T-cell (primary cell): ENCODE data around the gene GPN1. TPM values are rescaled to one million over a fixed set of nuclear protein-coding genes. Genes with fewer than 3 reads are reported as not detected.
A peak's percentile ranks its signal among the peaks of the same experiment; 100 is the strongest.

Experiments used
- ATAC-seq, 4 experiments: fragments of 200-7000 bp in 3 of 4; fragments of 150-1000 bp in 1 of 4; cut with Tn5 transposase; replicated peaks in 1 of 4; 1 replicate in 3 of 4; 2 replicates in 1 of 4; pipeline ENCODE4 v1.10.0; 2021; ENCODE audit warnings: moderate library complexity in 3 of 4, mild to moderate bottlenecking in 2 of 4, moderate number of reproducible peaks in 1 of 4
- CTCF ChIA-PET, 2 donors: fragments of 300-600 bp; sonication (Branson Sonifier 250); formaldehyde crosslinking; loops; one replicate each; lab custom pipeline; 2022; ENCODE audit warnings: antibody characterized with exemption in 2 of 2; lab: Charles Lee
- POLR2A ChIA-PET, 2 donors: fragments of 300-600 bp; sonication (Branson Sonifier 250); formaldehyde crosslinking; loops; one replicate each; lab custom pipeline; 2022; ENCODE audit warnings: antibody characterized with exemption in 2 of 2; lab: Charles Lee
- DNase-seq, 35 experiments: peaks; one replicate each; pipeline versions ENCODE4 v3.0.0 to v3.0.0-alpha.2; 2013 to 2023
- H3K27ac ChIP-seq: one replicate; pipeline ENCODE4 v1.5.1; 2013; ENCODE audit warnings: low read length
- H3K27me3 ChIP-seq, 2 experiments: replicated peaks in 1 of 2; 1 replicate in 1 of 2; 2 replicates in 1 of 2; pipeline versions ENCODE4 v1.6.1 to v1.7.0; 2013; ENCODE audit warnings: low read length in 1 of 2, mixed read lengths in 1 of 2; ENCODE audit not compliant: control insufficient read depth in 2 of 2, insufficient read depth in 2 of 2; ENCODE audit errors: extremely low read depth in 1 of 2
- H3K36me3 ChIP-seq, 2 donors: 1 replicate in 1 of 2; 2 replicates in 1 of 2; pipeline versions ENCODE4 v1.6.1 to v1.7.0; 2013; ENCODE audit warnings: low read length in 1 of 2; ENCODE audit not compliant: control insufficient read depth in 2 of 2, insufficient read depth in 1 of 2; ENCODE audit errors: extremely low read depth in 1 of 2
- H3K4me1 ChIP-seq, 2 experiments: 1 replicate in 1 of 2; 2 replicates in 1 of 2; pipeline versions ENCODE4 v1.6.1 to v1.7.0; 2013; ENCODE audit warnings: low read length in 2 of 2, mixed read lengths in 1 of 2; ENCODE audit not compliant: insufficient read depth in 2 of 2, control insufficient read depth in 1 of 2; ENCODE audit errors: extremely low read depth in 1 of 2
- H3K4me3 ChIP-seq, 2 donors: 1 replicate in 1 of 2; 2 replicates in 1 of 2; pipeline versions ENCODE4 v1.5.1 to v1.7.0; 2013; ENCODE audit warnings: mild to moderate bottlenecking in 2 of 2, low read length in 1 of 2, moderate library complexity in 1 of 2; ENCODE audit not compliant: control insufficient read depth in 1 of 2; ENCODE audit errors: extremely low read depth in 1 of 2
- H3K9me3 ChIP-seq: 2 replicates; pipeline ENCODE4 v1.7.0; 2013
- H3K27ac Mint-ChIP-seq, 2 donors: one replicate each; pipeline ENCODE4 v1.8.0; 2020 to 2021; ENCODE audit warnings: mild to moderate bottlenecking in 2 of 2, mixed read lengths in 2 of 2
- H3K27me3 Mint-ChIP-seq, 2 donors: one replicate each; pipeline ENCODE4 v1.8.0; 2021 to 2022; ENCODE audit warnings: mixed read lengths in 2 of 2
- H3K36me3 Mint-ChIP-seq: one replicate; pipeline ENCODE4 v1.8.0; 2021; ENCODE audit warnings: mixed read lengths
- H3K4me1 Mint-ChIP-seq, 3 donors: one replicate each; pipeline ENCODE4 v1.8.0; 2020 to 2022; ENCODE audit warnings: mixed read lengths in 3 of 3, mild to moderate bottlenecking in 1 of 3
- H3K4me3 Mint-ChIP-seq, 3 donors: one replicate each; pipeline ENCODE4 v1.8.0; 2020 to 2022; ENCODE audit warnings: mild to moderate bottlenecking in 3 of 3, mixed read lengths in 3 of 3, moderate library complexity in 3 of 3
- H3K9me3 Mint-ChIP-seq, 3 donors: one replicate each; pipeline ENCODE4 v1.8.0; 2020 to 2022; ENCODE audit warnings: mixed read lengths in 3 of 3
- WGBS: methylation state at CpG from one replicate; pipeline ENCODE4 v1.1.5; 2013; ENCODE audit warnings: missing lambda C conversion rate; ENCODE audit not compliant: insufficient coverage; 5-methylcytosine and 5-hydroxymethylcytosine counted together
- total RNA-seq, 35 experiments: library from RNA in 6 of 35; stranded (reverse) in 6 of 35; fragments of 120-200 nt in 1 of 35; gene quantifications; one replicate each; pipeline versions ENCODE4 v1.2.1 to v1.2.4 and lab custom pipeline; 2013 to 2026

The GPN1 gene
- total RNA-seq, 5 donors from 2014 or later (not counting 1 experiment from before 2014, with no cell fraction given), result 27.0 to 32.1 (median 28.9) TPM

DNA sequence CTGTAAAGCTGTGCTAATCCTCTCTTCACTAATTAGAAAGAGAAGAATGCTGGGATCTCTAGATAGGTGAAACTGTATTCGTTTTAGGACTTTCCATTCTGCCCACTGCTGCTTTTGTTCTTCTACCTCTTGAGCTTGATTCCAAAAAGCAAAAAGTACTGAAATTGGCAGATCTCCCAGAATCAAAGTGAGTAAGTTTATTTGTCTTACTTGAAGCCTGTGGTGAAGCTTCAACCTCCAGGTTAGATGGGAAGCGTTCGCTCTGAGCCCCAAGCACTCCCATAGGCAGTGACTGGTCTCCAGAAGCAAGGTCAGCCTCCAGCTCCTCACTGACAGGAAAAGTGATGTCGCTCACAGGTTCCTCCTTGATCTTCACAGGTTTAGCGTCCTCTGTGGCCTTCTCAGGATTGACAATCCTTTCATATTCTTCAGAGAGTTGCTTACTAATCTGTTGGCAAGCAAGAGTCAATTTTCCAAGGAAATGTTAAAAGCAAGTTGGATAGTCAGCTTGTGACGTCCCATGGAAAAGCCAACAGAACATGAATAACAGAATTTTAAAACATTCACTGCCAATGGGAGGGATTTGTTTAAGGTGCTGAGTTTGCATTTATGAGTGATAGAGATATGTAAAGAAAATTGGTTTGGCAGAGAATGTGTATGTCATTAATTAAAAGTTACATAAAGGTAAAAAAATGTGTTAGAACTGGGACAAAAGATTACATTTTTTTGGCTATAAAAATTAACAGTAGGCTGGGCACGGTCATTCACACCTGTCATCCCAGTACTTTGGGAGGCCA, 26.5 kb downstream of the GPN1 start:
- 94% methylated on average over 5 of the region's 7 CpGs for WGBS
- no peak for ATAC-seq
- Mint-ChIP-seq H3K27ac (no peak overlapping the region), H3K27me3 (no peaks in the 10 kb centered on the region), H3K4me1 (peaks cover 11 to 28% (median 26%) of the 10 kb centered on the region in 3 donors), H3K4me3 (no peak overlapping the region), H3K9me3 (no peaks in the 10 kb centered on the region), H3K36me3 (peaks cover 58% of the 10 kb centered on the region)
- Histone ChIP-seq H3K27me3 (no peaks in the 10 kb centered on the region), H3K4me1 (no peaks in the 10 kb centered on the region), H3K27ac (no peak overlapping the region), H3K9me3 (no peaks in the 10 kb centered on the region), H3K36me3 (peaks cover 10 to 82% of the 10 kb centered on the region in 2 donors), H3K4me3 (no peak overlapping the region)
- ChIA-PET POLR2A (interaction anchor here in 1 of 2 donors (0.5 kb wide), 1 partner anchor 16 kb away, joined by 4 read pairs; no protein-coding TSS in a partner anchor), CTCF (interaction anchor here in 1 of 2 donors (0.6 to 0.7 kb wide), 2 partner anchors 14 to 515 kb away, joined by 3 to 5 read pairs; no protein-coding TSS in a partner anchor)
- no peak for DNase-seq

DNA sequence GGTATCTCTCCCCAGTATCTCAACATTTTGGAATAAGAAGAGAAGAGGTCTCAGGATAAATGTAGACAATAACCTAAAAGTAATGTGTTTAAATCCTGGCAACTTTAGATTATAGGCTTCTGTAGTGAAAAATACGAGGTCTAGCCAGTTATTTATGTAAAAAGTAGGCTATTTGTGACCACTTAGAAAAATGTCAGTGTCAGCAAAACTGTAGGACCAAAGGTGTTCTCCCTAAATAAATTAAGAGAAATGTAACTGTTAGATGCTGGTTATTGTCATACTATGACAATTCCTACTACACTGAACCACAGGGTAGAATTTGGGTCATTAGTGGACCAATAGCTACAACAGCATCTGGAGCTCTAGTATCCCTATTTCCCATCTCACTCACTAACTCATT, 32.5 kb downstream of the GPN1 start:
- Mint-ChIP-seq H3K27me3 (peaks cover 0 to 2% of the 10 kb centered on the region in 2 donors), H3K36me3 (peaks cover 38% of the 10 kb centered on the region), H3K27ac (peak overlapping the region; percentile 1 to 12), H3K9me3 (no peaks in the 10 kb centered on the region), H3K4me1 (peaks cover 51 to 56% (median 55%) of the 10 kb centered on the region in 3 donors), H3K4me3 (peak overlapping the region; percentile 53 to 98 (median 93))
- no peak for DNase-seq
- peaks cover 10 to 41% of the 10 kb centered on the region in 2 donors for H3K36me3 ChIP-seq
- CTCF ChIA-PET, result no interaction called here
- WGBS, result no CpG with 5 or more reads among the region's 1 CpG
- no peaks in the 10 kb centered on the region for H3K27me3 ChIP-seq
- no peak overlapping the region for H3K27ac ChIP-seq
- no peaks in the 10 kb centered on the region for H3K9me3 ChIP-seq
- H3K4me3 ChIP-seq, result no peak overlapping the region
- POLR2A ChIA-PET, result no interaction called here
- no peak for ATAC-seq
- H3K4me1 ChIP-seq, result peaks cover 13 to 22% of the 10 kb centered on the region in 2 experiments

DNA sequence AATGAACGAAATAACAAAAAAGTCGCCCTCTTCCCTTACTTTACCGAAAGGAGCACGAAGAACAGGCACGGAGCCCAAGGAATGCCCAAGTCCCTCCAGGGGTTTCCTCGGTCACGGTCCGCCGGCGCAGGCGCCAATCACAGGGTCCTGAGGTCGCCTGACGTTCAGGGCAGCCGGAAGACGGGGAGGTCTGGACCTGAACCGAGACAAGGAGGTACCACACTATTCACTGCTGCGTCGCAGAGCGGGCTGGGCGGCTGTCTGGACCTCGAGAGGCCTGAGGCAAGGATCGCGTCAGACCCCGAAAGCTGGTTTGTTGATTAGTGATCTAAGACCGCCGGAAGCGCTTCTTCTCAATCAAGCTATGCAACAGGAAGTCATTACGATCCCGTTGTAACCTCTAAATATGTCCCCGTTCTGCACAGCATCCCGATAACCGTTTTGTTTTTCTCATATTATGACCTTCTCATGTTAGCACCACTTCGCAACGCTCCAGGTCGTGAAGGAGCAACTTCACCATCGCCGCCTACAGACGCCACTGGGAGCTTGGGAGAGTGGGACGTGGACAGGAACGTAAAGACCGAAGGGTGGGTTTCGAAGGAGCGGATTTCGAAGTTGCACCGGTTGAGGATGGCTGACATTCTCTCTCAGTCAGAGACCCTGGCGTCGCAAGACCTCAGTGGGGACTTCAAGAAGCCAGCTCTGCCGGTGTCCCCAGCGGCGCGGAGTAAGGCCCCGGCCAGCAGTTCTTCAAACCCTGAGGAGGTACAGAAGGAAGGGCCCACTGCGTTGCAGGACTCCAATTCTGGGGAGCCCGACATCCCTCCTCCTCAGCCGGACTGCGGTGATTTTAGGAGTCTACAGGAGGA, 34.7 kb downstream of the GPN1 start, which contains the start of the genes SLC4A1AP and SUPT7L:
SLC4A1AP (plus strand) TSS at position 605 of the 869 bp plus-strand sequence; CDS start at position 631, 26 bp downstream.
SUPT7L (minus strand) TSS at position 330 of the 869 bp plus-strand sequence. CDS start 1,422 bp downstream, outside the sequence.
- Mint-ChIP-seq H3K9me3 (no peaks in the 10 kb centered on the region), H3K36me3 (peaks cover 38% of the 10 kb centered on the region), H3K4me1 (peaks cover 51 to 60% (median 56%) of the 10 kb centered on the region in 3 donors), H3K27me3 (peaks cover 0 to 2% of the 10 kb centered on the region in 2 donors), H3K4me3 (peak within 1 kb of the TSS; percentile 93 to 100 (median 98)), H3K27ac (peak within 1 kb of the TSS; percentile 100)
- ATAC-seq, result peak; percentile 79 to 85 (median 82)
- WGBS, result under 1% methylated on average over 48 of the region's 56 CpGs
- Histone ChIP-seq H3K36me3 (peaks cover 5 to 41% of the 10 kb centered on the region in 2 donors), H3K4me1 (peaks cover 13 to 22% of the 10 kb centered on the region in 2 experiments), H3K27ac (peak within 1 kb of the TSS; percentile 87), H3K9me3 (no peaks in the 10 kb centered on the region), H3K27me3 (no peaks in the 10 kb centered on the region), H3K4me3 (peak within 1 kb of the TSS; percentile 87 to 99)
- ChIA-PET POLR2A (interaction anchor here (0.6 to 1.1 kb wide), 2 partner anchors 17 to 35 kb away, joined by 3 to 4 read pairs; partner anchors contain the start of genes CCDC121 (in 1 of the 2) and GPN1 (in 1 of the 2)), CTCF (interaction anchor here (0.5 to 2.0 kb wide), 4 partner anchors 20 to 1232 kb away, joined by 3 to 20 read pairs (median 4); no protein-coding TSS in a partner anchor)
- peak; percentile 40 to 88 (median 69) for DNase-seq

DNA sequence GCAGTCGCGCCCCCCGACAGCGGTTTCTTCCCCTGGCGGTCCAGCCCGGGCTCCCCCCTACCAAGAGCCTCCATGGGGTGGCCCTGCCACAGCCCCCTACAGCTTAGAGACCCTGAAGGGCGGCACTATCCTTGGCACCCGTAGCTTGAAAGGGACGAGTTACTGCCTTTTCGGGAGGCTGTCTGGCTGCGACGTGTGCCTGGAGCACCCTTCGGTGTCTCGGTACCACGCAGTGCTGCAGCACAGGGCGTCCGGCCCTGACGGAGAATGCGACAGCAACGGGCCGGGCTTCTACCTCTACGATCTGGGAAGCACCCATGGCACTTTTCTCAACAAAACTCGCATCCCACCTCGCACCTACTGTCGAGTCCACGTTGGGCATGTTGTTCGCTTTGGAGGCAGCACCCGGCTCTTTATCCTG, 35.3 kb downstream of the GPN1 start:
- DNase-seq, result peak in 2 of 35 experiments; percentile 6 to 20
- peak overlapping the region; percentile 93 to 100 (median 98) for H3K4me3 Mint-ChIP-seq
- H3K9me3 Mint-ChIP-seq, result no peaks in the 10 kb centered on the region
- H3K4me1 Mint-ChIP-seq, result peaks cover 49 to 58% (median 54%) of the 10 kb centered on the region in 3 donors
- no peaks in the 10 kb centered on the region for H3K27me3 ChIP-seq
- ChIA-PET POLR2A (interaction anchor here (0.6 to 1.1 kb wide), 2 partner anchors 17 to 35 kb away, joined by 3 to 4 read pairs; partner anchors contain the start of genes CCDC121 (in 1 of the 2) and GPN1 (in 1 of the 2)), CTCF (interaction anchor here (0.5 to 2.0 kb wide), 3 partner anchors 19 to 1232 kb away, joined by 3 to 20 read pairs (median 5); no protein-coding TSS in a partner anchor)
- WGBS, result under 1% methylated on average over 22 of the region's 28 CpGs
- peak overlapping the region; percentile 87 to 99 for H3K4me3 ChIP-seq
- peaks cover 0 to 2% of the 10 kb centered on the region in 2 donors for H3K27me3 Mint-ChIP-seq
- ATAC-seq, result peak in 3 of 4 experiments; percentile 7 to 9 (median 8)
- H3K36me3 ChIP-seq, result peaks cover 5 to 48% of the 10 kb centered on the region in 2 donors
- H3K9me3 ChIP-seq, result no peaks in the 10 kb centered on the region
- H3K4me1 ChIP-seq, result peaks cover 13 to 22% of the 10 kb centered on the region in 2 experiments
- H3K36me3 Mint-ChIP-seq, result peaks cover 43% of the 10 kb centered on the region
- peak overlapping the region; percentile 100 for H3K27ac Mint-ChIP-seq
- H3K27ac ChIP-seq, result peak overlapping the region; percentile 87

DNA sequence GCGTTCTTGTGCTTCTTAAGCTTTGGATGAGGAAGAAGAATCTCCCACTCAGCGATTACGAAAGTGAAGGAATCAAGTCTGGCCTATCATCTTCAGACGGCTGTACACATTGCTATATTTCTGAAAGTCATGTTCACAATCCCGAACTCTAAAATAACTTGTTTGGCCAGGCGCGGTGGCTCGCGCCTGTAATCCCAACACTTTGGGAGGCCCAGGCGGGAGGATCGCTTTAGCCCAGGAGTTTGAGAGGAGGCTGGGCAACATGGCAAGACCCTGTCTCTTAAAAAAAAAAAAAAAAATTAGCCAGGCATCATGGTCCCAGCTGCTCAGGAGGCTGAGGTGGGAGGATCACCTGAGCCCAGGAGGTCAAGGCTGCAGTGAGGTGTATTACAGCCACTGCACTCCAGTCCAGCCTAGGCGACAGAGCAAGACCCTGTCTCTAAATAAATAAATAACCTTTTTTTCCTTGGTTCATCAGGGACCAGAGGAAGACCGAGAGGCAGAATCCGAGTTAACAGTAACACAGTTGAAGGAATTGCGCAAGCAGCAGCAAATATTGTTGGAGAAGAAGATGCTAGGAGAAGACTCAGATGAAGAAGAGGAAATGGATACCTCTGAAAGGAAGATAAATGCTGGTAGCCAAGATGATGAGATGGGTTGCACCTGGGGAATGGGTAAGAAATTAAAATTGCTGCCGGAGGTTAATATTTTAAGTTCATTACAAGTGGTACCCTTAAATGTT, 35.9 kb downstream of the GPN1 start:
- Mint-ChIP-seq H3K4me3 (peak overlapping the region; percentile 93 to 100 (median 98)), H3K4me1 (peaks cover 43 to 52% (median 48%) of the 10 kb centered on the region in 3 donors), H3K27ac (peak overlapping the region in 1 of 2 donors; percentile 100), H3K36me3 (peaks cover 39% of the 10 kb centered on the region), H3K27me3 (peaks cover 0 to 2% of the 10 kb centered on the region in 2 donors), H3K9me3 (no peaks in the 10 kb centered on the region)
- WGBS, result 97% methylated on average over 12 of the region's 16 CpGs
- DNase-seq (no peak), ATAC-seq (no peak)
- peaks cover 5 to 43% of the 10 kb centered on the region in 2 donors for H3K36me3 ChIP-seq
- peaks cover 13 to 22% of the 10 kb centered on the region in 2 experiments for H3K4me1 ChIP-seq
- CTCF ChIA-PET, result interaction anchor here in 1 of 2 donors (0.7 to 2.0 kb wide), 3 partner anchors 18 to 1231 kb away, joined by 3 to 20 read pairs (median 5); no protein-coding TSS in a partner anchor
- H3K4me3 ChIP-seq, result peak overlapping the region; percentile 87 to 99
- H3K27ac ChIP-seq, result no peak overlapping the region
- H3K9me3 ChIP-seq, result no peaks in the 10 kb centered on the region
- POLR2A ChIA-PET, result no interaction called here
- H3K27me3 ChIP-seq, result no peaks in the 10 kb centered on the region
